Upper lobe of left lung (tissue), 6 donors: ENCODE results near the gene CISH. TPM values are rescaled to one million over a fixed set of nuclear protein-coding genes. Genes with fewer than 3 reads are reported as not detected.

Source experiments
- ATAC-seq, 2 donors: fragments of 200-7000 bp; cut with Tn5 transposase; one replicate each; pipeline ENCODE4 v1.9.1; 2022; ENCODE audit warnings: mild to moderate bottlenecking in 2 of 2, moderate library complexity in 2 of 2; ENCODE audit not compliant: low FRiP score in 2 of 2
- DNase-seq, 2 donors: peaks; one replicate each; pipeline ENCODE4 v3.0.0-alpha.2; 2019 to 2020
- H3K27ac ChIP-seq, 4 donors: fragments of 200-600 bp; sonication (generic); one replicate each; pipeline ENCODE4 v1.5.1; 2016 to 2019
- H3K27me3 ChIP-seq, 4 donors: fragments of 200-600 bp; sonication (generic); one replicate each; pipeline ENCODE4 v1.5.1; 2017 to 2019
- H3K36me3 ChIP-seq, 4 donors: fragments of 200-600 bp; sonication (generic); one replicate each; pipeline ENCODE4 v1.5.1; 2016 to 2019
- H3K4me1 ChIP-seq, 4 donors: fragments of 200-600 bp; sonication (generic); one replicate each; pipeline ENCODE4 v1.5.1; 2018 to 2019
- H3K4me3 ChIP-seq, 4 donors: fragments of 200-600 bp; sonication (generic); one replicate each; pipeline ENCODE4 v1.5.1; 2017 to 2019; ENCODE audit warnings: mild to moderate bottlenecking in 2 of 4, moderate library complexity in 1 of 4
- H3K9me3 ChIP-seq, 4 donors: fragments of 200-600 bp; sonication (generic); one replicate each; pipeline ENCODE4 v1.5.1; 2018 to 2019
- CTCF ChIP-seq, 6 experiments: fragments of 450-650 bp in 4 of 6; fragments of 200-600 bp in 2 of 6; sonication (generic) in 2 of 6; IDR thresholded peaks; one replicate each; pipeline ENCODE4 v1.5.1; 2016 to 2019; ENCODE audit warnings: antibody characterized with exemption in 6 of 6
- EP300 ChIP-seq, 4 donors: sonication (generic); formaldehyde crosslinking; IDR thresholded peaks; one replicate each; pipeline ENCODE4 v1.5.1; 2017; ENCODE audit warnings: antibody characterized with exemption in 4 of 4, control low read depth in 2 of 4
- POLR2A ChIP-seq, 4 donors: fragments of 450-650 bp; IDR thresholded peaks; one replicate each; pipeline ENCODE4 v1.5.1; 2016 to 2017; ENCODE audit warnings: antibody characterized with exemption in 4 of 4, mild to moderate bottlenecking in 2 of 4
- POLR2AphosphoS5 ChIP-seq, 2 donors: sonication (generic); formaldehyde crosslinking; IDR thresholded peaks; one replicate each; pipeline ENCODE4 v1.5.1; 2017; ENCODE audit warnings: antibody characterized with exemption in 2 of 2
- WGBS, 2 donors: methylation state at CpG; one replicate each; pipeline ENCODE4 v1.1.5; 2017 to 2018; 5-methylcytosine and 5-hydroxymethylcytosine counted together
- total RNA-seq, 6 donors: library from RNA; depleted of rRNA in 4 of 6; stranded (reverse); fragments of >200 nt in 4 of 6; gene quantifications; one replicate each; pipeline versions ENCODE4 v1.1.0 to v1.2.1, GENCODE V29; 2016 to 2021
- donor health status: DM: no; HTN: no; CAD: no; lungs with moderate emphysema.
- donor health status: DM: no; HTN: yes; CAD: no; lungs with severe emphysema.

Gene CISH
- total RNA-seq, 6 donors from 2014 or later: 35.8 to 66.9 (median 43.1) TPM

GRCh38 chr3:50649451-50649931, 37.9 kb upstream of the CISH start:
- H3K36me3 ChIP-seq: peaks cover 5 to 46% (median 37%) of the 10 kb centered on the region in 4 donors
- H3K27ac ChIP-seq: no peak overlapping the region
- ATAC-seq (no peak), DNase-seq (no peak)
- no peaks in the 10 kb centered on the region for H3K4me1 ChIP-seq
- H3K4me3 ChIP-seq: no peak overlapping the region
- 69 to 74% methylated on average over 5 to 6 of the region's 8 CpGs for WGBS, 2 donors
- H3K9me3 ChIP-seq: no peaks in the 10 kb centered on the region
- H3K27me3 ChIP-seq: no peaks in the 10 kb centered on the region
- no peak for TF ChIP-seq EP300 (IDR thresholded peaks at IDR 0.05)
- TF ChIP-seq CTCF (IDR thresholded peaks at IDR 0.05): no peak
- TF ChIP-seq POLR2A (IDR thresholded peaks at IDR 0.05): no peak
- no peak for TF ChIP-seq POLR2AphosphoS5 (IDR thresholded peaks at IDR 0.05)

GRCh38 chr3:50648944-50649343, 37.4 kb upstream of the CISH start:
- 88% methylated on average over 1 to 2 of the region's 2 CpGs for WGBS, 2 donors
- Histone ChIP-seq H3K4me1 (no peaks in the 10 kb centered on the region), H3K4me3 (no peak overlapping the region), H3K27me3 (no peaks in the 10 kb centered on the region), H3K9me3 (no peaks in the 10 kb centered on the region), H3K27ac (no peak overlapping the region), H3K36me3 (peaks cover 5 to 51% (median 41%) of the 10 kb centered on the region in 4 donors)
- TF ChIP-seq CTCF (IDR thresholded peaks at IDR 0.05) (no peak), POLR2AphosphoS5 (IDR thresholded peaks at IDR 0.05) (no peak), POLR2A (IDR thresholded peaks at IDR 0.05) (no peak), EP300 (IDR thresholded peaks at IDR 0.05) (no peak)
- DNase-seq: no peak
- no peak for ATAC-seq

- no peak for DNase-seq
- WGBS, 2 donors: 68 to 71% methylated on average over 5 of the region's 6 CpGs
- no peak overlapping the region for H3K27ac ChIP-seq
- TF ChIP-seq CTCF (IDR thresholded peaks at IDR 0.05): no peak
- no peak for TF ChIP-seq POLR2A (IDR thresholded peaks at IDR 0.05)
- TF ChIP-seq EP300 (IDR thresholded peaks at IDR 0.05): no peak
- TF ChIP-seq POLR2AphosphoS5 (IDR thresholded peaks at IDR 0.05): no peak
- no peak for ATAC-seq
- no peaks in the 10 kb centered on the region for H3K9me3 ChIP-seq
- no peaks in the 10 kb centered on the region for H3K27me3 ChIP-seq
- H3K4me3 ChIP-seq: no peak overlapping the region
- H3K4me1 ChIP-seq: no peaks in the 10 kb centered on the region
- peaks cover 5 to 57% (median 46%) of the 10 kb centered on the region in 4 donors for H3K36me3 ChIP-seq
Observed at GRCh38 chr3:50648313-50648712, 36.7 kb upstream of the CISH start.

GRCh38 chr3:50645378-50645777, 33.8 kb upstream of the CISH start:
- no peaks in the 10 kb centered on the region for H3K27me3 ChIP-seq
- no peak for TF ChIP-seq POLR2A (IDR thresholded peaks at IDR 0.05)
- TF ChIP-seq CTCF (IDR thresholded peaks at IDR 0.05): no peak
- no peak for TF ChIP-seq EP300 (IDR thresholded peaks at IDR 0.05)
- no peak for TF ChIP-seq POLR2AphosphoS5 (IDR thresholded peaks at IDR 0.05)
- no peaks in the 10 kb centered on the region for H3K4me1 ChIP-seq
- ATAC-seq (no peak), DNase-seq (no peak)
- no peak overlapping the region for H3K4me3 ChIP-seq
- no peaks in the 10 kb centered on the region for H3K9me3 ChIP-seq
- 87 to 100% methylated on average over 2 of the region's 2 CpGs for WGBS, 2 donors
- peaks cover 9 to 86% (median 75%) of the 10 kb centered on the region in 4 donors for H3K36me3 ChIP-seq
- no peak overlapping the region for H3K27ac ChIP-seq

GRCh38 chr3:50644561-50644960, 33.0 kb upstream of the CISH start:
- DNase-seq: no peak
- no peak overlapping the region for H3K27ac ChIP-seq
- WGBS, 2 donors: 76% methylated on average over 7 of the region's 7 CpGs

More at GRCh38 chr3:50644561-50644960, 33.0 kb upstream of the CISH start:
- H3K36me3 ChIP-seq: peaks cover 9 to 91% (median 80%) of the 10 kb centered on the region in 4 donors
- H3K4me1 ChIP-seq: no peaks in the 10 kb centered on the region
- H3K9me3 ChIP-seq: no peaks in the 10 kb centered on the region
- H3K4me3 ChIP-seq: no peak overlapping the region
- TF ChIP-seq POLR2AphosphoS5 (IDR thresholded peaks at IDR 0.05) (no peak), POLR2A (IDR thresholded peaks at IDR 0.05) (no peak), CTCF (IDR thresholded peaks at IDR 0.05) (no peak), EP300 (IDR thresholded peaks at IDR 0.05) (no peak)
- H3K27me3 ChIP-seq: no peaks in the 10 kb centered on the region
- ATAC-seq: no peak
